Naive thymus-derived CD4-positive, alpha-beta T cell (primary cell): ENCODE results near the gene MAGEF1. TPM values are rescaled to one million over a fixed set of nuclear protein-coding genes. Genes with fewer than 3 reads are reported as not detected.

Experiments
- ATAC-seq: fragments of 150-1000 bp; cut with Tn5 transposase; 2 replicates; pipeline ENCODE4 v1.10.0; 2021; ENCODE audit warnings: mild to moderate bottlenecking, moderate library complexity
- CTCF ChIA-PET: fragments of 350-600 bp; sonication (Branson Sonifier 250); formaldehyde crosslinking; loops from one replicate; lab custom pipeline; 2021; ENCODE audit warnings: antibody characterized with exemption; lab: Charles Lee
- POLR2A ChIA-PET: fragments of 350-600 bp; sonication (Branson Sonifier 250); formaldehyde crosslinking; loops from one replicate; lab custom pipeline; 2021; ENCODE audit warnings: antibody characterized with exemption, inconsistent platforms; lab: Charles Lee
- DNase-seq, 9 donors: peaks; one replicate each; pipeline versions ENCODE4 v3.0.0 to v3.0.0-alpha.2; 2020 to 2022; ENCODE audit warnings: mixed read lengths in 1 of 9
- H3K27ac ChIP-seq: one replicate; pipeline ENCODE4 v1.7.0; 2013; ENCODE audit warnings: mild to moderate bottlenecking, low read depth, low read length, moderate library complexity
- H3K27me3 ChIP-seq, 2 donors: one replicate each; pipeline ENCODE4 v1.7.0; 2013; ENCODE audit warnings: low read length in 2 of 2, mild to moderate bottlenecking in 2 of 2, moderate library complexity in 2 of 2; ENCODE audit not compliant: control insufficient read depth in 2 of 2, insufficient read depth in 2 of 2
- H3K36me3 ChIP-seq, 3 experiments: 1 replicate in 2 of 3; 2 replicates in 1 of 3; pipeline ENCODE4 v1.7.0; 2013; ENCODE audit warnings: low read length in 3 of 3, mild to moderate bottlenecking in 3 of 3, moderate library complexity in 1 of 3; ENCODE audit not compliant: insufficient read depth in 3 of 3, control insufficient read depth in 2 of 3
- H3K4me1 ChIP-seq, 2 donors: one replicate each; pipeline ENCODE4 v1.7.0; 2013; ENCODE audit warnings: low read length in 2 of 2, mild to moderate bottlenecking in 2 of 2, moderate library complexity in 1 of 2; ENCODE audit not compliant: control insufficient read depth in 2 of 2, insufficient read depth in 2 of 2
- H3K4me3 ChIP-seq: 2 replicates; pipeline ENCODE4 v1.7.0; 2013; ENCODE audit warnings: mild to moderate bottlenecking, low read length
- H3K9me3 ChIP-seq, 3 experiments: 1 replicate in 2 of 3; 2 replicates in 1 of 3; pipeline ENCODE4 v1.7.0; 2013; ENCODE audit warnings: low read length in 3 of 3; ENCODE audit not compliant: control insufficient read depth in 2 of 3
- H3K27ac Mint-ChIP-seq, 9 donors: one replicate each; pipeline ENCODE4 v1.8.0; 2020 to 2022; ENCODE audit warnings: mixed read lengths in 9 of 9, mild to moderate bottlenecking in 8 of 9, moderate library complexity in 5 of 9, inconsistent platforms in 2 of 9
- H3K27me3 Mint-ChIP-seq, 5 donors: one replicate each; pipeline ENCODE4 v1.8.0; 2021 to 2022; ENCODE audit warnings: mixed read lengths in 5 of 5, mild to moderate bottlenecking in 1 of 5
- H3K36me3 Mint-ChIP-seq, 5 donors: one replicate each; pipeline ENCODE4 v1.8.0; 2020 to 2022; ENCODE audit warnings: mixed read lengths in 5 of 5, mild to moderate bottlenecking in 3 of 5, inconsistent platforms in 1 of 5
- H3K4me1 Mint-ChIP-seq, 7 donors: one replicate each; pipeline ENCODE4 v1.8.0; 2020 to 2022; ENCODE audit warnings: mixed read lengths in 7 of 7, mild to moderate bottlenecking in 3 of 7, inconsistent platforms in 1 of 7
- H3K4me3 Mint-ChIP-seq, 10 donors: one replicate each; pipeline ENCODE4 v1.8.0; 2020 to 2022; ENCODE audit warnings: mild to moderate bottlenecking in 10 of 10, mixed read lengths in 10 of 10, moderate library complexity in 6 of 10, inconsistent platforms in 2 of 10
- H3K9me3 Mint-ChIP-seq, 11 donors: one replicate each; pipeline ENCODE4 v1.8.0; 2020 to 2022; ENCODE audit warnings: mixed read lengths in 11 of 11, mild to moderate bottlenecking in 4 of 11, inconsistent platforms in 1 of 11, moderate library complexity in 1 of 11
- intact Hi-C, 2 donors: fragments of 100-400 bp; cut with micrococcal nuclease; formaldehyde crosslinking; loops; one replicate each; pipeline ENCODE4 v1.15.1; 2023
- polyA plus RNA-seq, 2 donors: library from polyadenylated mRNA; unstranded; fragments of 300-500 nt; fragmentation: Illumina TruSeq; gene quantifications; one replicate each; pipeline ENCODE4 v1.2.3, GENCODE V29; 2021
- total RNA-seq, 6 experiments: library from RNA in 5 of 6; stranded (reverse) in 5 of 6; gene quantifications; 1 replicate in 5 of 6; 2 replicates in 1 of 6; pipeline ENCODE4 v1.2.3 and lab custom pipeline; 2021 to 2026

Gene MAGEF1
- total RNA-seq (10 to 100 TPM in 4 of 5 experiments, 1 to 10 TPM in 1; 9.0 to 17.4 (median 13.3) TPM), polyA plus RNA-seq (10 to 100 TPM; 24.8 to 40.0 TPM), total RNA-seq (lab: John Stamatoyannopoulos, UW) (10.8 reads per million, percentile 37 among the genes with 10 or more reads in this experiment)

- CTCF ChIA-PET, result interaction anchor here (0.6 kb wide), 1 partner anchor 80 kb away, joined by 5 read pairs; no protein-coding TSS in a partner anchor
- intact Hi-C loops, result loop anchor here (1.0 to 5.0 kb wide), 8 partner anchors 10 to 787 kb away; partner anchors contain the start of genes CLCN2 (in 2 of the 2), EPHB3 (in 2 of the 2), POLR2H (in 2 of the 2) and VPS8 (in 2 of the 2)
Observed at GRCh38 chr3:184711493-184712247, at the start of gene MAGEF1. Gene MAGEF1 (minus strand): TSS chr3:184712064. CDS start chr3:184711821, 243 bp downstream.

GRCh38 chr3:184761075-184761841, 49.4 kb upstream of the MAGEF1 start:
- Histone ChIP-seq H3K27me3 (no peaks in the 10 kb centered on the region), H3K27ac (no peak overlapping the region), H3K9me3 (no peaks in the 10 kb centered on the region), H3K4me3 (no peak overlapping the region), H3K4me1 (no peaks in the 10 kb centered on the region), H3K36me3 (no peaks in the 10 kb centered on the region)
- Mint-ChIP-seq H3K9me3 (peaks cover 0 to 1% (median 0%) of the 10 kb centered on the region in 11 donors), H3K4me1 (peaks cover 0 to 12% (median 5%) of the 10 kb centered on the region in 7 donors), H3K36me3 (no peaks in the 10 kb centered on the region), H3K27me3 (peaks cover 0 to 15% (median 5%) of the 10 kb centered on the region in 5 donors), H3K27ac (no peak overlapping the region), H3K4me3 (no peak overlapping the region)
- DNase-seq (no peak), ATAC-seq (no peak)
- CTCF ChIA-PET, result interaction anchor here (0.6 kb wide), 1 partner anchor 509 kb away, joined by 3 read pairs; no protein-coding TSS in a partner anchor
- POLR2A ChIA-PET, result no interaction called here
- intact Hi-C loops, result no loop called here

More at GRCh38 chr3:184711493-184712247, at the start of gene MAGEF1:
- H3K9me3 Mint-ChIP-seq, result peaks cover 0 to 5% (median 0%) of the 10 kb centered on the region in 11 donors
- H3K36me3 Mint-ChIP-seq, result peaks cover 6 to 27% (median 16%) of the 10 kb centered on the region in 5 donors
- DNase-seq, result peak; percentile 34 to 78 (median 69)
- Histone ChIP-seq H3K36me3 (peaks cover 0 to 5% (median 0%) of the 10 kb centered on the region in 3 experiments), H3K9me3 (no peaks in the 10 kb centered on the region), H3K27me3 (no peaks in the 10 kb centered on the region), H3K4me3 (peak within 1 kb of the TSS; percentile 70), H3K4me1 (peaks cover 10 to 17% of the 10 kb centered on the region in 2 donors), H3K27ac (peak within 1 kb of the TSS; percentile 77)
- peaks cover 0 to 20% (median 0%) of the 10 kb centered on the region in 5 donors for H3K27me3 Mint-ChIP-seq
- peak within 1 kb of the TSS; percentile 69 to 99 (median 87) for H3K27ac Mint-ChIP-seq
- peaks cover 28 to 44% (median 34%) of the 10 kb centered on the region in 7 donors for H3K4me1 Mint-ChIP-seq
- peak; percentile 87 for ATAC-seq
- peak within 1 kb of the TSS; percentile 81 to 99 (median 93) for H3K4me3 Mint-ChIP-seq
- POLR2A ChIA-PET, result interaction anchor here (0.6 to 1.2 kb wide), 8 partner anchors 11 to 155 kb away, joined by 3 to 5 read pairs (median 3); no protein-coding TSS in a partner anchor

GRCh38 chr3:184760337-184761074, 48.6 kb upstream of the MAGEF1 start:
- no peaks in the 10 kb centered on the region for H3K4me1 ChIP-seq
- no peak overlapping the region for H3K4me3 ChIP-seq
- Mint-ChIP-seq H3K4me1 (peaks cover 0 to 8% (median 5%) of the 10 kb centered on the region in 7 donors), H3K36me3 (no peaks in the 10 kb centered on the region), H3K4me3 (no peak overlapping the region), H3K27me3 (peaks cover 0 to 14% (median 4%) of the 10 kb centered on the region in 5 donors), H3K27ac (no peak overlapping the region), H3K9me3 (peaks cover 0 to 1% (median 0%) of the 10 kb centered on the region in 11 donors)
- ChIA-PET POLR2A (no interaction called here), CTCF (no interaction called here)
- intact Hi-C loops, result no loop called here
- H3K36me3 ChIP-seq, result no peaks in the 10 kb centered on the region
- H3K27ac ChIP-seq, result no peak overlapping the region
- H3K9me3 ChIP-seq, result no peaks in the 10 kb centered on the region
- no peaks in the 10 kb centered on the region for H3K27me3 ChIP-seq
- DNase-seq (no peak), ATAC-seq (no peak)

GRCh38 chr3:184759666-184760200, 47.9 kb upstream of the MAGEF1 start:
- no peak overlapping the region for H3K27ac Mint-ChIP-seq
- ATAC-seq, result no peak
- no peaks in the 10 kb centered on the region for H3K36me3 Mint-ChIP-seq

GRCh38 chr3:184758056-184758455, 46.2 kb upstream of the MAGEF1 start:
- no peak overlapping the region for H3K27ac Mint-ChIP-seq
- H3K27me3 Mint-ChIP-seq, result peaks cover 0 to 12% (median 0%) of the 10 kb centered on the region in 5 donors
- no peaks in the 10 kb centered on the region for H3K27me3 ChIP-seq
- ChIA-PET POLR2A (no interaction called here), CTCF (no interaction called here)
- no peaks in the 10 kb centered on the region for H3K36me3 Mint-ChIP-seq
- no peaks in the 10 kb centered on the region for H3K4me1 ChIP-seq
- H3K4me3 ChIP-seq, result no peak overlapping the region
- H3K4me3 Mint-ChIP-seq, result no peak overlapping the region
- intact Hi-C loops, result no loop called here
- no peaks in the 10 kb centered on the region for H3K36me3 ChIP-seq
- H3K9me3 Mint-ChIP-seq, result peaks cover 0 to 1% (median 0%) of the 10 kb centered on the region in 11 donors
- H3K9me3 ChIP-seq, result no peaks in the 10 kb centered on the region
- H3K27ac ChIP-seq, result no peak overlapping the region
- DNase-seq (no peak), ATAC-seq (no peak)
- H3K4me1 Mint-ChIP-seq, result peaks cover 0 to 8% (median 4%) of the 10 kb centered on the region in 7 donors

More at GRCh38 chr3:184759666-184760200, 47.9 kb upstream of the MAGEF1 start:
- CTCF ChIA-PET, result no interaction called here
- POLR2A ChIA-PET, result no interaction called here
- no peak overlapping the region for H3K4me3 ChIP-seq
- Mint-ChIP-seq H3K27me3 (peaks cover 0 to 14% (median 0%) of the 10 kb centered on the region in 5 donors), H3K4me1 (peaks cover 0 to 8% (median 5%) of the 10 kb centered on the region in 7 donors), H3K9me3 (peaks cover 0 to 1% (median 0%) of the 10 kb centered on the region in 11 donors), H3K4me3 (no peak overlapping the region)
- DNase-seq, result no peak
- intact Hi-C loops, result no loop called here
- H3K9me3 ChIP-seq, result no peaks in the 10 kb centered on the region
- no peaks in the 10 kb centered on the region for H3K36me3 ChIP-seq
- H3K27ac ChIP-seq, result no peak overlapping the region
- no peaks in the 10 kb centered on the region for H3K27me3 ChIP-seq
- H3K4me1 ChIP-seq, result no peaks in the 10 kb centered on the region
